Astrocyte of the cerebellum (primary cell): ENCODE measurements around the gene MAGEL2.

Experiments
- DNase-seq: peaks from one replicate; pipeline ENCODE4 v3.0.0-alpha.2; 2011; ENCODE audit warnings: low read depth
- H3K4me3 ChIP-seq: 2 replicates; pipeline ENCODE4 v1.5.1; 2011; ENCODE audit warnings: mild to moderate bottlenecking, low read depth, low read length, moderate library complexity
- in situ Hi-C: cut with HindIII; loops from 2 replicates; pipeline ENCODE4 v1.10.0; 2017; ENCODE audit warnings: low sequenced_read_pairs
- TF ChIP-seq, protein P1 (sequence below): IDR thresholded peaks from 2 replicates; pipeline ENCODE4 v1.5.1; 2012; ENCODE audit warnings: low read length, low read depth, moderate library complexity, mild to moderate bottlenecking; ENCODE audit errors: missing control alignments

MAGEL2 gene

GRCh38 chr15:23647421-23648370, at the start of gene MAGEL2:
TSS of gene MAGEL2 (minus strand) at chr15:23647867. CDS start at chr15:23647742, 125 bp downstream.
- in situ Hi-C loops, result no loop called here
- TF ChIP-seq, protein P1, sequence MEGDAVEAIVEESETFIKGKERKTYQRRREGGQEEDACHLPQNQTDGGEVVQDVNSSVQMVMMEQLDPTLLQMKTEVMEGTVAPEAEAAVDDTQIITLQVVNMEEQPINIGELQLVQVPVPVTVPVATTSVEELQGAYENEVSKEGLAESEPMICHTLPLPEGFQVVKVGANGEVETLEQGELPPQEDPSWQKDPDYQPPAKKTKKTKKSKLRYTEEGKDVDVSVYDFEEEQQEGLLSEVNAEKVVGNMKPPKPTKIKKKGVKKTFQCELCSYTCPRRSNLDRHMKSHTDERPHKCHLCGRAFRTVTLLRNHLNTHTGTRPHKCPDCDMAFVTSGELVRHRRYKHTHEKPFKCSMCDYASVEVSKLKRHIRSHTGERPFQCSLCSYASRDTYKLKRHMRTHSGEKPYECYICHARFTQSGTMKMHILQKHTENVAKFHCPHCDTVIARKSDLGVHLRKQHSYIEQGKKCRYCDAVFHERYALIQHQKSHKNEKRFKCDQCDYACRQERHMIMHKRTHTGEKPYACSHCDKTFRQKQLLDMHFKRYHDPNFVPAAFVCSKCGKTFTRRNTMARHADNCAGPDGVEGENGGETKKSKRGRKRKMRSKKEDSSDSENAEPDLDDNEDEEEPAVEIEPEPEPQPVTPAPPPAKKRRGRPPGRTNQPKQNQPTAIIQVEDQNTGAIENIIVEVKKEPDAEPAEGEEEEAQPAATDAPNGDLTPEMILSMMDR, result no peak
- peak within 1 kb of the TSS; percentile 44 for H3K4me3 ChIP-seq
- no peak for DNase-seq

DNA sequence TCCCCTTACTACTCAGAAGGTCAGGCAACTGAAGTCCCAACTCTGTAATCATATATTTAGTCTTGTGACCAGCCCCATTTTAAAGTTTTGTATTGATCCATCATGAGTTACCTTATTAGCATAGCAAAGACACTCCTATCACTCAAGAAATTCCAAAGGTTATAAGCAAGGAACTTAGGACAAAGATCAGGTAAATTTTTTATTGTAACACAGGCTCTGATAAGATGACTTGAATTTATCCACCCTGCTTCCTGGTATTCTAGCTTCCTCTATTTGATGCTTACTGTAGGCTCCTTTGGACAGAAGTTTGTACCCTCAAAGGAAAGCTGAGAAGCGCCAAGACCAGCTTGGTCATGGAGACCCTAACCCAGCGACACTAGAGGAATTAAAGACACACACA, 47.6 kb upstream of the MAGEL2 start:
- DNase-seq, result no peak
- H3K4me3 ChIP-seq, result no peak overlapping the region
- in situ Hi-C loops, result no loop called here
- TF ChIP-seq, protein P1, result no peak

- no peak overlapping the region for H3K4me3 ChIP-seq
These were observed 46.9 kb upstream of the MAGEL2 start for GRCh38 chr15:23694592-23694991.

GRCh38 chr15:23690450-23690852, 42.8 kb upstream of the MAGEL2 start:
- DNase-seq, result no peak
- TF ChIP-seq, protein P1, result no peak
- in situ Hi-C loops, result no loop called here
- no peak overlapping the region for H3K4me3 ChIP-seq

More at GRCh38 chr15:23694592-23694991, 46.9 kb upstream of the MAGEL2 start:
- no peak for DNase-seq
- TF ChIP-seq, protein P1, result no peak
- in situ Hi-C loops, result no loop called here

DNA sequence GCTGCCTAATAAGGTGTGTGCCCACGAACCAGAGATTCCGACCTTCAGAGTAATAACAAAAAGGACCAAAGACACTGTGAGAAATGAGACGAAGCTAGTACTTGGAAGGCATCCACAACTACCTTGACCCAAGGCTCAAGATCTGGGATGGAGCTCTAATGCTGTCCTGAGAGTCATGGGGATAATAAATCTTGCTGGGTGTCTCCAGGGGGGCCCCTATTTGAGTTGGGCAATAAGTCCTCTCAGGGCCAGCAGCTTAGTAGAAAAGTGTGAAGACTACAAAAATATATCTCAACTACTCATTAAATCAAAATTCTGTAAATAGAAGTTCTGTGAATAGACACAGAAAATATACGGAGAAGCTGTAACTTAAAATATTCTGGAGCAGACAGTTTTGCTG, 42.3 kb upstream of the MAGEL2 start:
- TF ChIP-seq, protein P1, result no peak
- no peak overlapping the region for H3K4me3 ChIP-seq
- in situ Hi-C loops, result no loop called here
- DNase-seq, result no peak

- no peak for DNase-seq
- H3K4me3 ChIP-seq, result peak within 1 kb of the TSS; percentile 50
- in situ Hi-C loops, result no loop called here
- TF ChIP-seq, protein P1, result no peak
These were observed 39.4 kb upstream of the MAGEL2 start, which contains the start of gene NDN for GRCh38 chr15:23687143-23687470. TSS of gene NDN (minus strand) at chr15:23687305. CDS start at chr15:23687217, 88 bp downstream.
